ENCODE results near the gene BPHL. TPM values are rescaled to one million over a fixed set of nuclear protein-coding genes. Genes with fewer than 3 reads are reported as not detected.
A peak's percentile ranks its signal among the peaks of the same experiment; 100 is the strongest.

Gene BPHL
- polyA plus RNA-seq (2011; rRNA removed) (25.4 and 25.5 TPM in 2 replicates), polyA plus RNA-seq (2017; fragmentation: RNase III; extraction: RNeasy Plus Mini Kit Qiagen cat#74134 plus additional on column Dnase treatment) (14.9 to 18.7 TPM (median 16.5 TPM) in 3 replicates), polyA minus RNA-seq (2011; rRNA and poly(A)+ RNA removed) (11.4 and 12.4 TPM in 2 replicates)
- 10.6 and 12.0 TPM in 2 replicates for polyA plus RNA-seq (2012; cell fraction: cytosol; rRNA removed)
- polyA plus RNA-seq (2012; cell fraction: nucleus; rRNA removed) = 7.2 and 10.3 TPM in 2 replicates

GRCh38 chr6:3118353-3119039 lies at the start of gene BPHL:
Gene BPHL (plus strand): TSS chr6:3118711. CDS start chr6:3118741, 30 bp downstream.
- TF ChIP-seq CHD4 (IDR thresholded peaks at IDR 0.05; ENCODE audit: borderline replicate concordance) = no peak
- TF ChIP-seq MAX (IDR thresholded peaks at IDR 0.05) = peak; percentile 4
- peak; percentile 56 to 58; a peak in 2 of 5 replicates for TF ChIP-seq JUN (IDR thresholded peaks at IDR 0.05)
- no peak for TF ChIP-seq ESRRA (IDR thresholded peaks at IDR 0.05; ENCODE audit: borderline replicate concordance, low read length)
- TF ChIP-seq POLR2A (IDR thresholded peaks at IDR 0.05; ENCODE audit: low read length) = peak; percentile 81
- TF ChIP-seq, protein P1, sequence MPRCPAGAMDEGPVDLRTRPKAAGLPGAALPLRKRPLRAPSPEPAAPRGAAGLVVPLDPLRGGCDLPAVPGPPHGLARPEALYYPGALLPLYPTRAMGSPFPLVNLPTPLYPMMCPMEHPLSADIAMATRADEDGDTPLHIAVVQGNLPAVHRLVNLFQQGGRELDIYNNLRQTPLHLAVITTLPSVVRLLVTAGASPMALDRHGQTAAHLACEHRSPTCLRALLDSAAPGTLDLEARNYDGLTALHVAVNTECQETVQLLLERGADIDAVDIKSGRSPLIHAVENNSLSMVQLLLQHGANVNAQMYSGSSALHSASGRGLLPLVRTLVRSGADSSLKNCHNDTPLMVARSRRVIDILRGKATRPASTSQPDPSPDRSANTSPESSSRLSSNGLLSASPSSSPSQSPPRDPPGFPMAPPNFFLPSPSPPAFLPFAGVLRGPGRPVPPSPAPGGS (IDR thresholded peaks at IDR 0.05) = peak; percentile 81; the same call in 1 of the 3 replicates
- peak; percentile 78; the same call in 1 of the 2 replicates for TF ChIP-seq PHF8 (IDR thresholded peaks at IDR 0.05; ENCODE audit: borderline replicate concordance, low read depth)
- ChIA-PET POLR2A (interaction anchor here (0.6 to 1.5 kb wide), 5 partner anchors 11 to 112 kb away, joined by 3 to 6 read pairs (median 4); partner anchors contain the start of gene TUBB2A), CTCF (no interaction called here)
- Histone ChIP-seq H3K4me1 (peaks cover 9% of the 10 kb centered on the region; the same call in 2 of the 3 replicates), H3K4me3 (peak within 1 kb of the TSS; percentile 71), H3K9me3 (no peaks in the 10 kb centered on the region), H3K27ac (peak within 1 kb of the TSS; percentile 95 to 96), H3K4me2 (peak within 1 kb of the TSS; percentile 73)
- DNase-seq (ENCODE audit: low read depth in 1 of 2, low spot score in 1 of 2) (peak; percentile 88 to 91), FAIRE-seq (no peak), ATAC-seq (peak; percentile 91 to 96)
- WGBS (ENCODE audit: missing lambda C conversion rate) = 0% methylated on average over 2 of the region's 89 CpGs

GRCh38 chr6:3071568-3071967 lies 46.9 kb upstream of the BPHL start:
- H3K4me1 ChIP-seq = peaks cover 20% of the 10 kb centered on the region
- no peaks in the 10 kb centered on the region for H3K9me3 ChIP-seq
- TF ChIP-seq HDAC2 (IDR thresholded peaks at IDR 0.05) (no peak), MAZ (IDR thresholded peaks at IDR 0.05; ENCODE audit: borderline replicate concordance, low read depth, low read length) (no peak), SREBF2 (IDR thresholded peaks at IDR 0.05) (no peak), MYC (IDR thresholded peaks at IDR 0.05; ENCODE audit: borderline replicate concordance, low read length) (no peak)
- DNase-seq (ENCODE audit: low read depth in 1 of 2, low spot score in 1 of 2) (no peak), ATAC-seq (no peak), FAIRE-seq (no peak)
- H3K27ac ChIP-seq = no peak overlapping the region
- H3K4me3 ChIP-seq = no peak overlapping the region
- ChIA-PET POLR2A (no interaction called here), CTCF (no interaction called here)
- no peak overlapping the region for H3K4me2 ChIP-seq
- 93% methylated on average over 2 of the region's 2 CpGs for WGBS (ENCODE audit: missing lambda C conversion rate)

GRCh38 chr6:3072798-3073197 lies 45.7 kb upstream of the BPHL start:
- WGBS (ENCODE audit: missing lambda C conversion rate) = 83% methylated on average over 7 of the region's 7 CpGs

DNA sequence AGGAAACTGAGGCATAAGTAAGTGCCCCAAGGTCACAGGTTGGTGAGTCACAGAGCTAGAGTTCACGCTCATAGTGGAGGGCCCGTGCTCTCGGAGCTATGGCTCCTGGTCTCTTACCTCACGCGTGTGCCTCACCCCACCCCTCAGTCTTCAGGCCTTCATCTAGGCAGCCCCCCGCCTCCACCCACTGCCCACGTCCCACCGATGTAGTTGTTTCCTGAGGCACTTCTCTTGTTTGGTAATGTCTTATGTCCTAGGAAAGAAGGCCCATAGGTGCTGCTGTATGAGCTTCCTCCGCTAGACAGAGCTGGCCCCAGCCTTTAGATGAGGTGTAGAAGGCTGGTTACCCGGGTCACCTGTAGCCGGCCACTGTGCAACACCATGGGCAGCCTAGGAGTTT lies 45.1 kb upstream of the BPHL start:
- TF ChIP-seq PHF8 (IDR thresholded peaks at IDR 0.05; ENCODE audit: borderline replicate concordance, low read depth) = no peak
- TF ChIP-seq NR3C1 (IDR thresholded peaks at IDR 0.05) = no peak
- no peak for TF ChIP-seq FOSB (CRISPR knock-in tag; IDR thresholded peaks at IDR 0.05)
- TF ChIP-seq ZNF302 (CRISPR knock-in tag; IDR thresholded peaks at IDR 0.05) = no peak
- TF ChIP-seq ESRRA (IDR thresholded peaks at IDR 0.05; ENCODE audit: borderline replicate concordance, low read length) = no peak
- no peak for TF ChIP-seq SREBF2 (IDR thresholded peaks at IDR 0.05)
- no peak for TF ChIP-seq NPAS2 (CRISPR knock-in tag; IDR thresholded peaks at IDR 0.05; ENCODE audit: borderline replicate concordance)
- TF ChIP-seq ZSCAN20 (CRISPR knock-in tag; IDR thresholded peaks at IDR 0.05) = no peak
- no peak for TF ChIP-seq PBX3 (IDR thresholded peaks at IDR 0.05)
- no peak for TF ChIP-seq TP53 (CRISPR knock-in tag; IDR thresholded peaks at IDR 0.05)
- TF ChIP-seq HOXB5 (CRISPR knock-in tag; IDR thresholded peaks at IDR 0.05) = no peak
- TF ChIP-seq RFX5 (IDR thresholded peaks at IDR 0.05) = no peak
- no peak for TF ChIP-seq EP300 (IDR thresholded peaks at IDR 0.05)
- no peak for TF ChIP-seq HOXA7 (CRISPR knock-in tag; IDR thresholded peaks at IDR 0.05)
- no peak for TF ChIP-seq MAFK (IDR thresholded peaks at IDR 0.05; ENCODE audit: partially characterized antibody)
- no peak for TF ChIP-seq ZC3H11A (IDR thresholded peaks at IDR 0.05)
- TF ChIP-seq, protein P2, sequence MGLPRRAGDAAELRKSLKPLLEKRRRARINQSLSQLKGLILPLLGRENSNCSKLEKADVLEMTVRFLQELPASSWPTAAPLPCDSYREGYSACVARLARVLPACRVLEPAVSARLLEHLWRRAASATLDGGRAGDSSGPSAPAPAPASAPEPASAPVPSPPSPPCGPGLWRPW (IDR thresholded peaks at IDR 0.05) = no peak
- no peak for TF ChIP-seq MYC (IDR thresholded peaks at IDR 0.05; ENCODE audit: borderline replicate concordance, low read length)
- CTCF ChIA-PET = interaction anchor here (0.6 to 1.0 kb wide), 2 partner anchors 16 to 38 kb away, joined by 3 read pairs; no protein-coding TSS in a partner anchor

More at GRCh38 chr6:3072798-3073197, 45.7 kb upstream of the BPHL start:
- peaks cover 20% of the 10 kb centered on the region for H3K4me1 ChIP-seq
- no peak overlapping the region for H3K4me2 ChIP-seq
- DNase-seq (ENCODE audit: low read depth in 1 of 2, low spot score in 1 of 2) (no peak), ATAC-seq (no peak), FAIRE-seq (no peak)
- no peak overlapping the region for H3K4me3 ChIP-seq
- TF ChIP-seq HOXB5 (CRISPR knock-in tag; IDR thresholded peaks at IDR 0.05) (no peak), POLR2A (IDR thresholded peaks at IDR 0.05; ENCODE audit: low read length) (no peak)
- TF ChIP-seq, protein P3, sequence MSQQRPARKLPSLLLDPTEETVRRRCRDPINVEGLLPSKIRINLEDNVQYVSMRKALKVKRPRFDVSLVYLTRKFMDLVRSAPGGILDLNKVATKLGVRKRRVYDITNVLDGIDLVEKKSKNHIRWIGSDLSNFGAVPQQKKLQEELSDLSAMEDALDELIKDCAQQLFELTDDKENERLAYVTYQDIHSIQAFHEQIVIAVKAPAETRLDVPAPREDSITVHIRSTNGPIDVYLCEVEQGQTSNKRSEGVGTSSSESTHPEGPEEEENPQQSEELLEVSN (IDR thresholded peaks at IDR 0.05; ENCODE audit: borderline replicate concordance, low read depth) = no peak
- no peak overlapping the region for H3K27ac ChIP-seq
- ChIA-PET CTCF (interaction anchor here (0.6 to 1.0 kb wide), 2 partner anchors 16 to 38 kb away, joined by 3 read pairs; no protein-coding TSS in a partner anchor), POLR2A (no interaction called here)
- no peaks in the 10 kb centered on the region for H3K9me3 ChIP-seq

More for the DNA sequence above, 45.1 kb upstream of the BPHL start:
- no peak for FAIRE-seq
- POLR2A ChIA-PET = no interaction called here
- Histone ChIP-seq H3K4me1 (peaks cover 20% of the 10 kb centered on the region), H3K4me2 (no peak overlapping the region), H3K27ac (no peak overlapping the region), H3K9me3 (no peaks in the 10 kb centered on the region), H3K4me3 (no peak overlapping the region)
- 80% methylated on average over 11 of the region's 11 CpGs for WGBS (ENCODE audit: missing lambda C conversion rate)
- ATAC-seq = no peak
- DNase-seq (ENCODE audit: low read depth in 1 of 2, low spot score in 1 of 2) = no peak

All from A549 (cell line).